ENCODE measurements around the gene ALG9. TPM values are rescaled to one million over a fixed set of nuclear protein-coding genes. Genes with fewer than 3 reads are reported as not detected.

ALG9 gene
- total RNA-seq, 1 donor from 2014 or later, result 26.6 TPM

GRCh38 chr11:111819829-111820237 lies 51.5 kb downstream of the ALG9 start:
- H3K4me1 ChIP-seq, result peaks cover 23% of the 10 kb centered on the region
- H3K9me3 ChIP-seq, result no peaks in the 10 kb centered on the region
- ATAC-seq (peak; percentile 14), DNase-seq (no peak)
- H3K27ac ChIP-seq, result peak overlapping the region; percentile 65
- intact Hi-C loops (cut with DNase I), result no loop called here
- no peak for TF ChIP-seq CTCF (IDR thresholded peaks at IDR 0.05)
- H3K27me3 ChIP-seq, result no peaks in the 10 kb centered on the region
- H3K4me3 ChIP-seq, result no peak overlapping the region
- no peaks in the 10 kb centered on the region for H3K36me3 ChIP-seq

- Histone ChIP-seq H3K4me3 (no peak overlapping the region), H3K36me3 (no peaks in the 10 kb centered on the region), H3K27me3 (no peaks in the 10 kb centered on the region), H3K4me1 (peaks cover 23% of the 10 kb centered on the region), H3K9me3 (no peaks in the 10 kb centered on the region), H3K27ac (peak overlapping the region; percentile 65)
- no peak for DNase-seq
- no peak for TF ChIP-seq CTCF (IDR thresholded peaks at IDR 0.05)
- peak; percentile 67 for ATAC-seq
- intact Hi-C loops (cut with DNase I), result no loop called here
Observed at GRCh38 chr11:111819161-111819828, 52.1 kb downstream of the ALG9 start.

- DNase-seq, result no peak
- no peaks in the 10 kb centered on the region for H3K9me3 ChIP-seq
- H3K4me1 ChIP-seq, result peaks cover 17% of the 10 kb centered on the region
- no peak for ATAC-seq
- no peaks in the 10 kb centered on the region for H3K36me3 ChIP-seq
- H3K4me3 ChIP-seq, result no peak overlapping the region
- no peak for TF ChIP-seq CTCF (IDR thresholded peaks at IDR 0.05)
- intact Hi-C loops (cut with DNase I), result no loop called here
- H3K27ac ChIP-seq, result no peak overlapping the region
- H3K27me3 ChIP-seq, result no peaks in the 10 kb centered on the region
Observed at GRCh38 chr11:111815489-111815888, 55.9 kb downstream of the ALG9 start.

GRCh38 chr11:111814557-111815320 lies 56.6 kb downstream of the ALG9 start:
- Histone ChIP-seq H3K27me3 (no peaks in the 10 kb centered on the region), H3K9me3 (no peaks in the 10 kb centered on the region), H3K4me1 (peaks cover 10% of the 10 kb centered on the region), H3K36me3 (no peaks in the 10 kb centered on the region), H3K27ac (no peak overlapping the region), H3K4me3 (no peak overlapping the region)
- DNase-seq (no peak), ATAC-seq (no peak)
- intact Hi-C loops (cut with DNase I), result no loop called here
- TF ChIP-seq CTCF (IDR thresholded peaks at IDR 0.05), result no peak

GRCh38 chr11:111814106-111814505 lies 57.3 kb downstream of the ALG9 start:
- no peak for TF ChIP-seq CTCF (IDR thresholded peaks at IDR 0.05)
- H3K4me3 ChIP-seq, result no peak overlapping the region
- intact Hi-C loops (cut with DNase I), result no loop called here
- peaks cover 5% of the 10 kb centered on the region for H3K4me1 ChIP-seq
- H3K27me3 ChIP-seq, result no peaks in the 10 kb centered on the region
- no peaks in the 10 kb centered on the region for H3K9me3 ChIP-seq
- no peak for ATAC-seq
- H3K36me3 ChIP-seq, result no peaks in the 10 kb centered on the region
- H3K27ac ChIP-seq, result no peak overlapping the region
- DNase-seq, result no peak
